ENCODE measurements around the gene COL17A1.

The COL17A1 gene

GRCh38 chr10:104049504-104050250 lies 36.0 kb downstream of the COL17A1 start:
- no peak for DNase-seq

- no peak for DNase-seq
Observed at GRCh38 chr10:104046651-104047050, 39.0 kb downstream of the COL17A1 start.

- DNase-seq, result no peak
Observed at GRCh38 chr10:104045151-104046089, 40.3 kb downstream of the COL17A1 start.

- no peak for DNase-seq
Observed at GRCh38 chr10:104043854-104044253, 41.8 kb downstream of the COL17A1 start.

GRCh38 chr10:104043185-104043830 lies 42.4 kb downstream of the COL17A1 start:
- no peak for DNase-seq

- no peak for DNase-seq
Observed at GRCh38 chr10:104041891-104042535, 43.7 kb downstream of the COL17A1 start.

- no peak for DNase-seq
Observed at GRCh38 chr10:104040862-104041789, 44.6 kb downstream of the COL17A1 start.

GRCh38 chr10:104040382-104040781 lies 45.3 kb downstream of the COL17A1 start:
- DNase-seq, result no peak

- DNase-seq, result no peak
Observed at GRCh38 chr10:104038958-104039752, 46.5 kb downstream of the COL17A1 start.

GRCh38 chr10:104038537-104038936 lies 47.1 kb downstream of the COL17A1 start:
- no peak for DNase-seq

- no peak for DNase-seq
Observed at GRCh38 chr10:104037261-104037951, 48.3 kb downstream of the COL17A1 start.

- no peak for DNase-seq
Observed at GRCh38 chr10:104036518-104037260, 49.0 kb downstream of the COL17A1 start.

GRCh38 chr10:104036069-104036384 lies 49.7 kb downstream of the COL17A1 start:
- no peak for DNase-seq

GRCh38 chr10:104035194-104036068 lies 50.2 kb downstream of the COL17A1 start:
- DNase-seq, result no peak

GRCh38 chr10:104034401-104035193 lies 51.1 kb downstream of the COL17A1 start:
- DNase-seq, result no peak

- DNase-seq, result no peak
Observed at GRCh38 chr10:104033966-104034365, 51.7 kb downstream of the COL17A1 start.

GRCh38 chr10:104033401-104033930 lies 52.2 kb downstream of the COL17A1 start:
- no peak for DNase-seq
